Measurements from ENCODE around the gene DYNC2H1.

DNA sequence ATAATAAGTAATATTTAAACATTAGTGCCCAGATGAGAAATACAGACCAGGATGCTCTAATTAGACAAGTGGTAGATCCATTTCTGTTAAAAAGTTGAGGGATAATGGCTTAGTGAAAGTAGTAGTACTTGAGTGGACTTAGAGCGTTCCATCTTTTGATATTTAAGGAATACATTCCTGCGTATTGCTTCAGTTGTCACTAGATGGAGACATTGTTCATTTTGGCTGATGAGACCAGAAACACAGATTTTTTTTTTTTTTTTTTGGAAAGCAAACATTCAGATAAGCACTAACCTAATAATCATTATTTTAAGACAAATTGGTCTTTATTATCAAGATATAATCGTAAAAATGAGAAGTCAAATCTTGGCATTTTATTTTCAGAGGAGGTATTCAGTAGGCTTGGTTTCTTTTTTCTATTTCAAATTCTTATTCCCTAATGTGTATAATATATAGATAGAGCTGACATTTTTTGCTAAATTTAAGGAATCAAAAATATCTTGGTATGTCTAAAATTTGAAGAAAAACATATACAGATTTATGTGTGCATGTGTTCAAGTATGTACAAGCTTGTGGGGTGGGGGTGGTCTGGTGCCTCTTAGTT lies 92.9 kb downstream of the DYNC2H1 start:
- TF ChIP-seq EZH2 (IDR thresholded peaks at IDR 0.05; ENCODE audit: low read length): no peak
- TF ChIP-seq, protein P1, sequence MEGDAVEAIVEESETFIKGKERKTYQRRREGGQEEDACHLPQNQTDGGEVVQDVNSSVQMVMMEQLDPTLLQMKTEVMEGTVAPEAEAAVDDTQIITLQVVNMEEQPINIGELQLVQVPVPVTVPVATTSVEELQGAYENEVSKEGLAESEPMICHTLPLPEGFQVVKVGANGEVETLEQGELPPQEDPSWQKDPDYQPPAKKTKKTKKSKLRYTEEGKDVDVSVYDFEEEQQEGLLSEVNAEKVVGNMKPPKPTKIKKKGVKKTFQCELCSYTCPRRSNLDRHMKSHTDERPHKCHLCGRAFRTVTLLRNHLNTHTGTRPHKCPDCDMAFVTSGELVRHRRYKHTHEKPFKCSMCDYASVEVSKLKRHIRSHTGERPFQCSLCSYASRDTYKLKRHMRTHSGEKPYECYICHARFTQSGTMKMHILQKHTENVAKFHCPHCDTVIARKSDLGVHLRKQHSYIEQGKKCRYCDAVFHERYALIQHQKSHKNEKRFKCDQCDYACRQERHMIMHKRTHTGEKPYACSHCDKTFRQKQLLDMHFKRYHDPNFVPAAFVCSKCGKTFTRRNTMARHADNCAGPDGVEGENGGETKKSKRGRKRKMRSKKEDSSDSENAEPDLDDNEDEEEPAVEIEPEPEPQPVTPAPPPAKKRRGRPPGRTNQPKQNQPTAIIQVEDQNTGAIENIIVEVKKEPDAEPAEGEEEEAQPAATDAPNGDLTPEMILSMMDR (optimal IDR thresholded peaks at IDR 0.05 in 1 of 3, IDR thresholded peaks at IDR 0.05 in 1 of 3, conservative IDR thresholded peaks at IDR 0.05 in 1 of 3; ENCODE audit: extremely low read depth in 1 of 3, insufficient read depth in 2 of 3, low read length in 3 of 3): peak in 2 of 3 experiments; percentile 45 to 47
